ENCODE measurements around the gene SMPD4.
"Not testable (repeated sequence)": the region's sequence is repeated elsewhere in the genome, so short reads cannot be mapped to it uniquely, and the experiment has no call there.

SMPD4 gene

GRCh38 chr2:130187268-130187667 is 5.9 kb upstream of the SMPD4 start:
- DNase-seq = no peak

- DNase-seq = no peak
Measured at GRCh38 chr2:130186391-130186790, 5.0 kb upstream of the SMPD4 start.

DNA sequence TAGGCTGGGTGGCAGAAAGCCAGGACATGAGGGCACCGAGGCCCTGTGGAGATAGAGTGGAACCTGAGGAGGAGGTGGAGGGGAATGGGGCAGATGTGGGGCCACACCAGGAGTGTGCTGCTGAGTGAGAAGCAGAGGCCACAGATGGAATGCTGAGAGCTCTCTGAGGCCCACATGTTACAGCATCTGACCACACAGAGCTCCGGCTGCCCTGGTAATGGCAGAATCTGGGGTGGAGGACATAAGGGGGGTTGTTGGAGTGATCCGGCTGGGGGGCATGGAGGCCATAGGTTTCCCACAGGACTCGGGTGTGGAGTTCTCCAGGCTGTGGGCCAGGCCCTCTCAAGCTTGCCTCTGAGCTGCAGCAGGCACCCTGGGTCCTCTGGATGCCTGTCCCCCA is 4.5 kb upstream of the SMPD4 start:
- DNase-seq = no peak

- no peak for DNase-seq
Measured at GRCh38 chr2:130185436-130185835, 4.0 kb upstream of the SMPD4 start.

- peak; percentile 46 for DNase-seq
Measured at GRCh38 chr2:130183512-130184373, 2.3 kb upstream of the SMPD4 start.

DNA sequence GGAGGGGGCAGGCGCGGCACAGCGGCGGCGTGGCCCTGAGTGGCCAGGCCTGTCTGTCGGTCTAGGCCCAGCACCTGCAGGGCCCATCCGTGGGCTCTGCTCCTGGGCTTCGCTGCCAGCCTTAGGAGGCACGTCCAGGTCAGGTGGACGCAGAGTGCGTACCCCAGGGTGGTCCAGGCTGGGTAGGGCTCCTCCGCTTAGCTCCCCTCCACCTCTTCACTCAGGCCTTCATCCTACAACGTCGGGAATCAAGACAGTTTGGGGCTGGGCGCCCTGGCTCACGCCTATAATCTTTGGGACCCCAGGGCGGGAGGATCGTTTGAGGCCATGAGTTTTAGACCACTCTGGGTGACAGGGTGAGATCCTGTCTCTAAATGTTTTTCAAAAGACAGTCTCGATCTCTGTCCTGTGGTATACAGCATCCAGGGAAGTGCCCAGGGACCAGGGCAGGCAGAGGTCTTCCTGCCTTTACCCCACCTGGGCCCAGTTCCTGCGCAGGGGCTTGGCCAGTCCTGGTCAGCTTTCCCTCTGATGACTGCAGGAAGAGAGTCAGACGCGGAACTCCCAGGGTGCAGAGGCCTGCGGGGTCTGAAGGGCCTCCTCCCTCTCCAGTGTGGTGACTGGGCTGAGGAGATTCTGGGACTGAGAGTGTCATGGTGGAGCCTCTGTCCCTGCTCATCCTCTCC is 1.6 kb upstream of the SMPD4 start:
- not testable (repeated sequence) for DNase-seq

DNA sequence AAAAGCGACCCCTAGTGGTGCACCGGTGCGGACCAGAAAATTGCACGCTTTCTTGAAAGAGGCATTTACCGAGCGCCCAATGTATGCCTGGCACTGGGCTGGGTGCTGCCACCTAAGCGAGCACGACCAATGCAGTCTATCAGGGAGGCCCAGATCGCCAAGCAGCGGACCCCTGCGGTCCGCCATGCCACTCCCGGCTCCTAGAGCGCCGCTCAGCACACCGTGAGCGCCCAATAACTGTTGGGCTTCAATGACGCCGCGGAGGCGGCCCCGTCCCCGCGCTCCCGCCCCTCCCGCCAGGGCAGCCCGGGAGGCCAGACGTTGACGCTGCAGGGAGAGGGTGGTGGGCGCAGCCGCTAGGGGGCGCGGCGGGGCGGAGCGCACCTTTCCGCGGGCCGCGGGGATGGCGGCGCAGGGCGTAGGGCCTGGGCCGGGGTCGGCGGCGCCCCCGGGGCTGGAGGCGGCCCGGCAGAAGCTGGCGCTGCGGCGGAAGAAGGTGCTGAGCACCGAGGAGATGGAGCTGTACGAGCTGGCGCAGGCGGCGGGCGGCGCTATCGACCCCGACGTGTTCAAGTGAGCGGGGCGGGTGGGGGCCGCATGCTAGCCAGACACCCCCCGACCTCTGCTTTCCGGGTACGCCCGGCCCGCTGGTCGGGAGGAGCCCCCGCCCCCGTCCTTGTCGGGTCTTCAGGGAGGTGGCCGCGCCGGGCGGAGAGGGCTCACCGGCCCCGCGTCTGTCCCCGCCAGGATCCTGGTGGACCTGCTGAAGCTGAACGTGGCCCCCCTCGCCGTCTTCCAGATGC is 679 bp upstream of the SMPD4 start, which contains the start of gene MZT2B:
TSS of gene MZT2B (plus strand) at position 383 of the 803 bp plus-strand sequence. CDS start at position 404, 21 bp downstream.
- DNase-seq = peak; percentile 90

- not testable (repeated sequence) for DNase-seq
Measured at GRCh38 chr2:130180404-130181324, 738 bp downstream of the SMPD4 start.

- DNase-seq = not testable (repeated sequence)
Measured at GRCh38 chr2:130174866-130175265, 6.5 kb downstream of the SMPD4 start.

GRCh38 chr2:130169896-130170295 is 11.5 kb downstream of the SMPD4 start:
- no peak for DNase-seq

DNA sequence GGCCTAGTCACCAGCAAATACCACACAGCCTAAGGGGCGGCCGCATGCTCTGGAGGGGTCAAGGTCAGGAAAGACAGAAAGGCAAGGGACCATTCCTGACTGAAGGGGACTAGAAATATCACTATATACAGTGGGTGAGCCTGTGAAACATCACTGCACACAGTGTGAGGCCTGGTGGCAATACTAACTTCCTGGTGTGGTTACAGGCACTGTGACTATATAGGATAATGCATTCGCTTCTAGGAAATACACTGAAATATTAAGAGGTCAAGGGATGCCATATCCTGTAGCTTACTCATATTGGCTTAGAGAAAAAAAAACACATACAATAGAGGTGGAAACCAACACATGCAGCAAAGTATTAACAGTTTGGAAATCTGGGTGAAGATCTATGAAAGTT is 12.2 kb downstream of the SMPD4 start:
- not testable (repeated sequence) for DNase-seq

DNA sequence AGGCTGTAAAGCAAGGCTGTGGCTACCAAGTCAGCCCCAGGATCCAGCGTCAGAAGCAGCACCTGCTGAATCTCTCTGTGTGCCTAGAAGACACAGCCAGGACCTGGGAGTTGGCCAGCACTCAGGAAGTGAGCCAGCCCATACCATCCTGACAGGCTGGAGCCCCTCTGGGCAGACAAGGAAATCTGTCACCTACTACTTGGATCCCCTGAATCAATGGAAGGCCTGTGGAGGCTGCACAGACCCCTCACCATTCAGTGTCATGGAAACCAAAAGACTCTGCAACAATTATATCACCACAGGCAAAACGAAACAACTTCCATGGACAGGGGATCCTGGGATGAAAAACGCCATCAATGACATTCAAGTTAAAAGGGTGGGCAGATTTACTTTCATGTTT is 14.8 kb downstream of the SMPD4 start:
- not testable (repeated sequence) for DNase-seq

- no peak for DNase-seq
Measured at GRCh38 chr2:130165293-130166016, 15.9 kb downstream of the SMPD4 start.

GRCh38 chr2:130162968-130163367 is 18.4 kb downstream of the SMPD4 start:
- DNase-seq = no peak

- DNase-seq = not testable (repeated sequence)
Measured at GRCh38 chr2:130162486-130162885, 18.9 kb downstream of the SMPD4 start.

DNA sequence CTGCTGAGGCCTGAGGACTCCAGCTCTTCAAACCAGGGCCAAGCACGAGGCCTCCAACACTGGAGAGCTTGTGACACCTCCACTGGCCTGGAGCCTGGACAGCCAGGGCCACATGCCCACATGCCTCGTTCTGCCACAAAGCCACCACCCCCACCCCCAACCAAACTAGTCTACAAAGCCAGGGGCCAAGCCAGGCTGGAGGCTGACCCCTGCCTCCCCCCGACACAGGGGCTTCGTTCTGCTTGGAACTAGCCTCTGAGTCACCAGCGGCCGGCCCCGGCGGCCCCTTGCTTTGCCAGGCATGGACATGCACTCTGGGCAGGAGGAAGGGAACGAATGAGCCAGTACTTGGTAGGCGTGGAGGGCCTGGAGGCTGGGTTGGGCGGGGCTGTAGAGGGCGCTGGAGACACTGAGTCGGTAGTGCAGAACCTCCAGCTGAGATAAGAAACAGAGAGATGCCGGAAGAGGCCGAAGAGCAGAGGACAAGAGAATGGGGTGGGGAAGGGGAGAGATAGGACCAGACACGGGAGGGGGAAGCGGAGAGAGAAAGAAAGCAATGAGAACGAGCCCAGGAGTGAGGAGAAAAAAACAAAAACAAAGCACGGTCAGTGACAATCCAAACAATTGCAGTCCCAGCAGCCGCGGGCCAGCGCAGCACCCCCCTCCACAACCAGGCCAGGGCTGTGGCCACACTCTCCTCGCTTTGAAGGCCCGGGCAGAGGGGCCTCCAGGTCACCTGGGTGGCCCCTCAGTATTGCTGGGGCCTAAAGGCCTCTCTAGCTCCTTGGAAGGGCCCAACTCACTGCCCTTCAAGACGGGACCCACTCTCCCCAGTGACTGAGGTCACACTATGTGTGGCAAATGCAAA is 20.3 kb downstream of the SMPD4 start:
- DNase-seq = not testable (repeated sequence)

GRCh38 chr2:130160131-130160530 is 21.3 kb downstream of the SMPD4 start:
- no peak for DNase-seq

- DNase-seq = not testable (repeated sequence)
Measured at GRCh38 chr2:130159376-130159775, 22.0 kb downstream of the SMPD4 start.

- no peak for DNase-seq
Measured at GRCh38 chr2:130158631-130159030, 22.8 kb downstream of the SMPD4 start.

- not testable (repeated sequence) for DNase-seq
Measured at GRCh38 chr2:130157825-130158514, 23.4 kb downstream of the SMPD4 start.

Data from left hindlimb (tissue), 1 donor.